Mucosa of rectum (tissue), 2 donors: ENCODE results near the gene HYAL3.
"Not testable (repeated sequence)": the region's sequence is repeated elsewhere in the genome, so short reads cannot be mapped to it uniquely, and the experiment has no call there.

Experiments
- H3K27ac ChIP-seq, 2 donors: one replicate each; pipeline ENCODE4 v1.7.0; 2013; ENCODE audit warnings: inconsistent platforms in 2 of 2, low read depth in 2 of 2, low read length in 2 of 2
- H3K27me3 ChIP-seq, 2 donors: one replicate each; pipeline ENCODE4 v1.7.0; 2013; ENCODE audit warnings: low read length in 2 of 2; ENCODE audit not compliant: control insufficient read depth in 2 of 2, insufficient read depth in 2 of 2
- H3K36me3 ChIP-seq, 2 donors: one replicate each; pipeline ENCODE4 v1.7.0; 2013; ENCODE audit warnings: low read length in 2 of 2; ENCODE audit not compliant: control insufficient read depth in 2 of 2, insufficient read depth in 2 of 2
- H3K4me1 ChIP-seq, 2 donors: one replicate each; pipeline ENCODE4 v1.7.0; 2013; ENCODE audit warnings: low read length in 2 of 2, mild to moderate bottlenecking in 1 of 2; ENCODE audit not compliant: control insufficient read depth in 2 of 2, insufficient read depth in 2 of 2
- H3K4me3 ChIP-seq, 2 donors: one replicate each; pipeline ENCODE4 v1.7.0; 2013; ENCODE audit warnings: low read length in 2 of 2
- H3K9ac ChIP-seq, 2 donors: one replicate each; pipeline ENCODE4 v1.7.0; 2013; ENCODE audit warnings: low read length in 2 of 2, low read depth in 1 of 2, mild to moderate bottlenecking in 1 of 2
- H3K9me3 ChIP-seq, 2 donors: one replicate each; pipeline ENCODE4 v1.7.0; 2013; ENCODE audit warnings: low read length in 2 of 2; ENCODE audit not compliant: control insufficient read depth in 2 of 2
- donor health status: healthy.
- donor health status: Normal muscosa, but diverticular disease.

HYAL3 gene

GRCh38 chr3:50264964-50265485, 34.2 kb downstream of the HYAL3 start:
- no peak overlapping the region for H3K4me3 ChIP-seq
- H3K4me1 ChIP-seq, result peaks cover 57 to 61% of the 10 kb centered on the region in 2 donors
- H3K36me3 ChIP-seq, result no peaks in the 10 kb centered on the region
- H3K27ac ChIP-seq, result peak overlapping the region; percentile 96 to 97
- H3K9me3 ChIP-seq, result no peaks in the 10 kb centered on the region
- H3K9ac ChIP-seq, result peak overlapping the region in 1 of 2 donors; percentile 36
- no peaks in the 10 kb centered on the region for H3K27me3 ChIP-seq

- Histone ChIP-seq H3K36me3 (no peaks in the 10 kb centered on the region), H3K4me3 (no peak overlapping the region), H3K27ac (peak overlapping the region; percentile 96 to 97), H3K4me1 (peaks cover 54 to 58% of the 10 kb centered on the region in 2 donors), H3K27me3 (no peaks in the 10 kb centered on the region), H3K9me3 (no peaks in the 10 kb centered on the region), H3K9ac (peak overlapping the region; percentile 24 to 36)
Observed at GRCh38 chr3:50264383-50264963, 34.7 kb downstream of the HYAL3 start.

GRCh38 chr3:50263478-50264382, 35.5 kb downstream of the HYAL3 start:
- H3K9ac ChIP-seq, result no peak overlapping the region
- no peaks in the 10 kb centered on the region for H3K27me3 ChIP-seq
- peaks cover 0 to 1% of the 10 kb centered on the region in 2 donors for H3K36me3 ChIP-seq
- peak overlapping the region; percentile 40 to 96 for H3K27ac ChIP-seq
- no peak overlapping the region for H3K4me3 ChIP-seq
- H3K4me1 ChIP-seq, result peaks cover 50 to 53% of the 10 kb centered on the region in 2 donors
- no peaks in the 10 kb centered on the region for H3K9me3 ChIP-seq

- Histone ChIP-seq H3K9me3 (no peaks in the 10 kb centered on the region), H3K27ac (no peak overlapping the region), H3K36me3 (peaks cover 3 to 5% of the 10 kb centered on the region in 2 donors), H3K27me3 (no peaks in the 10 kb centered on the region), H3K4me3 (no peak overlapping the region), H3K4me1 (peaks cover 41 to 44% of the 10 kb centered on the region in 2 donors), H3K9ac (no peak overlapping the region)
Observed at GRCh38 chr3:50262778-50263177, 36.4 kb downstream of the HYAL3 start.

GRCh38 chr3:50262200-50262599, 37.0 kb downstream of the HYAL3 start:
- not testable (repeated sequence) for H3K4me3 ChIP-seq, H3K9ac ChIP-seq, H3K27me3 ChIP-seq, H3K36me3 ChIP-seq, H3K27ac ChIP-seq, H3K9me3 ChIP-seq
- H3K4me1 ChIP-seq, result peaks cover 36 to 39% of the 10 kb centered on the region in 2 donors

- Histone ChIP-seq H3K9ac (peak overlapping the region in 1 of 2 donors; percentile 90), H3K4me3 (no peak overlapping the region), H3K27me3 (no peaks in the 10 kb centered on the region), H3K9me3 (no peaks in the 10 kb centered on the region), H3K27ac (peak overlapping the region in 1 of 2 donors; percentile 87), H3K4me1 (peaks cover 29 to 32% of the 10 kb centered on the region in 2 donors), H3K36me3 (peaks cover 13 to 16% of the 10 kb centered on the region in 2 donors)
Observed at GRCh38 chr3:50261505-50261904, 37.7 kb downstream of the HYAL3 start.

- Histone ChIP-seq H3K9ac (peak overlapping the region; percentile 85 to 90), H3K36me3 (peaks cover 18 to 20% of the 10 kb centered on the region in 2 donors), H3K27me3 (no peaks in the 10 kb centered on the region), H3K27ac (peak overlapping the region in 1 of 2 donors; percentile 87), H3K9me3 (no peaks in the 10 kb centered on the region), H3K4me3 (no peak overlapping the region), H3K4me1 (peaks cover 24 to 27% of the 10 kb centered on the region in 2 donors)
Observed at GRCh38 chr3:50260942-50261441, 38.2 kb downstream of the HYAL3 start.

GRCh38 chr3:50260027-50260941, 38.9 kb downstream of the HYAL3 start:
- peaks cover 18 to 20% of the 10 kb centered on the region in 2 donors for H3K36me3 ChIP-seq
- H3K27me3 ChIP-seq, result no peaks in the 10 kb centered on the region
- peak overlapping the region; percentile 85 to 90 for H3K9ac ChIP-seq
- no peaks in the 10 kb centered on the region for H3K9me3 ChIP-seq
- H3K4me1 ChIP-seq, result peaks cover 17 to 21% of the 10 kb centered on the region in 2 donors
- H3K27ac ChIP-seq, result peak overlapping the region; percentile 82 to 87
- peak overlapping the region; percentile 42 to 66 for H3K4me3 ChIP-seq

- Histone ChIP-seq H3K27me3 (no peaks in the 10 kb centered on the region), H3K36me3 (peaks cover 18 to 20% of the 10 kb centered on the region in 2 donors), H3K9me3 (no peaks in the 10 kb centered on the region), H3K9ac (peak overlapping the region in 1 of 2 donors; percentile 90), H3K4me3 (peak overlapping the region in 1 of 2 donors; percentile 42), H3K27ac (peak overlapping the region; percentile 53 to 87), H3K4me1 (peaks cover 14 to 16% of the 10 kb centered on the region in 2 donors)
Observed at GRCh38 chr3:50259432-50260026, 39.7 kb downstream of the HYAL3 start.
